HepG2 (cell line): ENCODE data around the gene EIF4G1. TPM values are rescaled to one million over a fixed set of nuclear protein-coding genes. Genes with fewer than 3 reads are reported as not detected.

Source experiments
- ARID3A ChIP-seq: IDR thresholded peaks from 2 replicates; pipeline ENCODE4 v1.6.1; 2012; ENCODE audit warnings: low read depth, low read length, improper control_type of control experiment
- FOSL2 ChIP-seq: sonication (generic); formaldehyde crosslinking; IDR thresholded peaks from 2 replicates; pipeline ENCODE4 v1.4.0; 2020; ENCODE audit warnings: missing genetic modification reagents
- GPBP1L1 ChIP-seq: sonication (generic); formaldehyde crosslinking; IDR thresholded peaks from 2 replicates; pipeline ENCODE4 v1.5.0; 2020; ENCODE audit warnings: mild to moderate bottlenecking, missing genetic modification reagents
- GTF3A ChIP-seq: sonication (generic); formaldehyde crosslinking; conservative IDR thresholded peaks from 2 replicates; pipeline ENCODE4 v1.4.0; 2020; ENCODE audit warnings: mild to moderate bottlenecking, missing genetic modification reagents
- HMGXB3 ChIP-seq: sonication (generic); formaldehyde crosslinking; IDR thresholded peaks from 2 replicates; pipeline ENCODE4 v1.4.0; 2020; ENCODE audit warnings: missing genetic modification reagents, borderline replicate concordance
- KLF9 ChIP-seq: IDR thresholded peaks from 2 replicates; pipeline ENCODE4 v1.6.1; 2016; ENCODE audit warnings: low read depth
- MED1 ChIP-seq: sonication (generic); formaldehyde crosslinking; IDR thresholded peaks from 2 replicates; pipeline ENCODE4 v1.4.0; 2020; ENCODE audit warnings: missing genetic modification reagents
- NFATC3 ChIP-seq: sonication (generic); formaldehyde crosslinking; IDR thresholded peaks from 2 replicates; pipeline ENCODE4 v1.5.1; 2020; ENCODE audit warnings: mild to moderate bottlenecking, missing genetic modification reagents
- POLR2AphosphoS5 ChIP-seq: IDR thresholded peaks from 2 replicates; pipeline ENCODE4 v1.6.1; 2012; ENCODE audit warnings: low read depth, low read length
- REPIN1 ChIP-seq: sonication (generic); formaldehyde crosslinking; IDR thresholded peaks from 2 replicates; pipeline ENCODE4 v1.8.0; 2022; ENCODE audit warnings: missing genetic modification reagents, low read depth, mild to moderate bottlenecking, borderline replicate concordance
- THAP11 ChIP-seq: IDR thresholded peaks from 2 replicates; pipeline ENCODE4 v1.6.1; 2016; ENCODE audit warnings: missing biosample characterization, missing genetic modification reagents
- ZBTB2 ChIP-seq: sonication (generic); formaldehyde crosslinking; IDR thresholded peaks from 2 replicates; pipeline ENCODE4 v1.8.0; 2022; ENCODE audit warnings: low read depth, missing genetic modification reagents
- ZBTB46 ChIP-seq: sonication (generic); formaldehyde crosslinking; IDR thresholded peaks from 2 replicates; pipeline ENCODE4 v1.4.0; 2020; ENCODE audit warnings: mild to moderate bottlenecking, missing genetic modification reagents, borderline replicate concordance
- ZNF282 ChIP-seq: fragments of 450-650 bp; IDR thresholded peaks from 2 replicates; pipeline ENCODE4 v1.6.1; 2018; ENCODE audit not compliant: partially characterized antibody
- ZNF350 ChIP-seq: sonication (generic); formaldehyde crosslinking; IDR thresholded peaks from 2 replicates; pipeline ENCODE4 v1.4.0; 2020; ENCODE audit warnings: mild to moderate bottlenecking, low read depth, missing genetic modification reagents, borderline replicate concordance
- ZNF577 ChIP-seq: sonication (generic); formaldehyde crosslinking; IDR thresholded peaks from 2 replicates; pipeline ENCODE4 v1.4.0; 2020; ENCODE audit warnings: mild to moderate bottlenecking, low read depth, missing genetic modification reagents, borderline replicate concordance
- ZNF713 ChIP-seq: sonication (generic); formaldehyde crosslinking; IDR thresholded peaks from 2 replicates; pipeline ENCODE4 v1.4.0; 2020; ENCODE audit warnings: mild to moderate bottlenecking, missing genetic modification reagents
- polyA plus RNA-seq, 8 experiments: library from polyadenylated mRNA; depleted of rRNA in 3 of 8; stranded (reverse) in 7 of 8; unstranded in 1 of 8; fragments of >200 nt; fragmentation: Illumina TruSeq in 4 of 8; extraction: Trizol in 4 of 8; gene quantifications; 2 replicates each; pipeline versions ENCODE4 v1.2.1 to v1.2.3, GENCODE V29; 2011 to 2016; ENCODE audit warnings: low read depth in 4 of 8, missing spikeins in 1 of 8, mixed read lengths in 1 of 8; ENCODE audit not compliant: insufficient read depth in 1 of 8
- total RNA-seq, 5 experiments: library from RNA; depleted of rRNA; stranded (reverse); fragments of >200 nt; fragmentation: Illumina TruSeq; extraction: Trizol; gene quantifications; 2 replicates each; pipeline ENCODE4 v1.2.3, GENCODE V29; 2016; ENCODE audit warnings: low read depth in 1 of 5

The EIF4G1 gene
- total and polyA plus RNA-seq, 2 of the 13 experiments (the other 11 are each of a cell fraction or from before 2014, with no cell fraction given): 208 to 213 TPM

GRCh38 chr3:184335661-184336546 lies 21.5 kb downstream of the EIF4G1 start (continued):
- TF ChIP-seq HMGXB3 (peak; percentile 26; the same call in 1 of the 2 replicates), POLR2AphosphoS5 (peak; percentile 69; the same call in 1 of the 2 replicates), GPBP1L1 (no peak), ZNF350 (peak; percentile 50; the same call in 1 of the 2 replicates), GTF3A (no peak), ZNF282 (no peak), ZNF713 (no peak), ZBTB2 (peak; percentile 78), REPIN1 (CRISPR knock-in tag) (peak; percentile 26; the same call in 1 of the 2 replicates), ZNF577 (CRISPR knock-in tag) (no peak), THAP11 (CRISPR knock-in tag) (peak; percentile 84), FOSL2 (CRISPR knock-in tag) (peak; percentile 60; the same call in 1 of the 2 replicates), ZBTB46 (CRISPR knock-in tag) (no peak), MED1 (CRISPR knock-in tag) (peak; percentile 10; the same call in 1 of the 2 replicates), KLF9 (CRISPR knock-in tag) (0 out of 2 replicates have a peak, but pooled peaks have one; percentile 72), NFATC3 (no peak), ARID3A (no peak)
